Mesothelial cell of epicardium (in vitro differentiated cells): Measurements from ENCODE around the gene MLF2. TPM values are rescaled to one million over a fixed set of nuclear protein-coding genes. Genes with fewer than 3 reads are reported as not detected.
"Not testable (repeated sequence)": the region's sequence is repeated elsewhere in the genome, so short reads cannot be mapped to it uniquely, and the experiment has no call there.

Source experiments
- DNase-seq, 2 experiments: peaks; one replicate each; pipeline ENCODE4 v3.0.0; 2021; ENCODE audit warnings: low spot score in 2 of 2; ENCODE audit not compliant: unreplicated experiment in 2 of 2
- H3K27ac Mint-ChIP-seq: 2 replicates; pipeline ENCODE4 v1.8.0; 2021; ENCODE audit warnings: mixed read lengths
- H3K27me3 Mint-ChIP-seq: 2 replicates; pipeline ENCODE4 v1.8.0; 2021; ENCODE audit warnings: low read depth, mixed read lengths
- H3K36me3 Mint-ChIP-seq: 2 replicates; pipeline ENCODE4 v1.8.0; 2021; ENCODE audit warnings: mixed read lengths
- H3K4me1 Mint-ChIP-seq: 2 replicates; pipeline ENCODE4 v1.8.0; 2021; ENCODE audit warnings: mixed read lengths
- H3K4me3 Mint-ChIP-seq: 2 replicates; pipeline ENCODE4 v1.8.0; 2021; ENCODE audit warnings: mild to moderate bottlenecking, moderate library complexity, mixed read lengths
- H3K9me3 Mint-ChIP-seq: 2 replicates; pipeline ENCODE4 v1.8.0; 2021; ENCODE audit warnings: mixed read lengths
- total RNA-seq: library from RNA; stranded (reverse); gene quantifications from 3 replicates; pipeline ENCODE4 v1.2.1, GENCODE V29; 2021
- TF ChIP-seq, protein P1 (sequence below): fragments of 200-600 bp; sonication (generic); IDR thresholded peaks from one replicate; pipeline ENCODE4 v1.5.0; 2021; ENCODE audit warnings: antibody characterized with exemption; ENCODE audit not compliant: unreplicated experiment

MLF2 gene
- total RNA-seq, 1 donor from 2014 or later, result 203 TPM

DNA sequence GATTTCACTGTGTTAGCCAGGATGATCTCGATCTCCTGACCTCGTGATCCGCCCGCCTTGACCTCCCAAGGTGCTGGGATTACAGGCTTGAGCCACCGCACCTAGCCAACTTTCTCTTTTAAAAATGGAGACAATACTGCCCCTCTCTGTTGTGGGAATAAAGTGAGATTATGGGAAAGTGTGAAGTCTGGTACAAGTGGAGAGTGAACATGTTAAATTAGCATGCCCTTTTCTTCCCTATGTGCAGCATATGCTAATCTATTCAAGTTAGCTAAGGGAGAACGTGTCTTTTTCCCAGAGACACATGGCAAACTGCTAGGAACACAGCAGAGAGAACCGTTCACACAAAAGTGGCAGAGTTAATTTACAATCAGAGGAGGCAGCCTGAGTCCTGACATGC is 27.6 kb downstream of the MLF2 start:
- Mint-ChIP-seq H3K4me1 (peaks cover 17% of the 10 kb centered on the region), H3K27me3 (peaks cover 10% of the 10 kb centered on the region), H3K36me3 (peaks cover 15% of the 10 kb centered on the region), H3K27ac (no peak overlapping the region), H3K4me3 (peak overlapping the region; percentile 76), H3K9me3 (peaks cover 4% of the 10 kb centered on the region)
- TF ChIP-seq, protein P1, sequence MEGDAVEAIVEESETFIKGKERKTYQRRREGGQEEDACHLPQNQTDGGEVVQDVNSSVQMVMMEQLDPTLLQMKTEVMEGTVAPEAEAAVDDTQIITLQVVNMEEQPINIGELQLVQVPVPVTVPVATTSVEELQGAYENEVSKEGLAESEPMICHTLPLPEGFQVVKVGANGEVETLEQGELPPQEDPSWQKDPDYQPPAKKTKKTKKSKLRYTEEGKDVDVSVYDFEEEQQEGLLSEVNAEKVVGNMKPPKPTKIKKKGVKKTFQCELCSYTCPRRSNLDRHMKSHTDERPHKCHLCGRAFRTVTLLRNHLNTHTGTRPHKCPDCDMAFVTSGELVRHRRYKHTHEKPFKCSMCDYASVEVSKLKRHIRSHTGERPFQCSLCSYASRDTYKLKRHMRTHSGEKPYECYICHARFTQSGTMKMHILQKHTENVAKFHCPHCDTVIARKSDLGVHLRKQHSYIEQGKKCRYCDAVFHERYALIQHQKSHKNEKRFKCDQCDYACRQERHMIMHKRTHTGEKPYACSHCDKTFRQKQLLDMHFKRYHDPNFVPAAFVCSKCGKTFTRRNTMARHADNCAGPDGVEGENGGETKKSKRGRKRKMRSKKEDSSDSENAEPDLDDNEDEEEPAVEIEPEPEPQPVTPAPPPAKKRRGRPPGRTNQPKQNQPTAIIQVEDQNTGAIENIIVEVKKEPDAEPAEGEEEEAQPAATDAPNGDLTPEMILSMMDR, result no peak
- DNase-seq, result no peak

DNA sequence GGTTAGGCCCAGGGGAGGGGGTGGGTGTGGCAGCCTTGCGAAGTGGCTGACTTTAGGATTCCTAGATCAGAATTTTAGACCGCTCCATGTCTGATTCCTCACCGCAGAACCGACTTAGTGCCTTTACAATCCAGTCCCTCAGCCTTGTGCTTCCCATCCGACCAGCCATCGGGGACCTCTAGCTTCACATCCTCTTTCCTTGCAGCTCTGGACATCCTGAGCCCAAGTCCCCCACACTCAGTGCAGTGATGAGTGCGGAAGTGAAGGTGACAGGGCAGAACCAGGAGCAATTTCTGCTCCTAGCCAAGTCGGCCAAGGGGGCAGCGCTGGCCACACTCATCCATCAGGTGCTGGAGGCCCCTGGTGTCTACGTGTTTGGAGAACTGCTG is 28.5 kb downstream of the MLF2 start:
- Mint-ChIP-seq H3K9me3 (peaks cover 4% of the 10 kb centered on the region), H3K36me3 (peaks cover 5% of the 10 kb centered on the region), H3K27me3 (peaks cover 14% of the 10 kb centered on the region), H3K4me3 (peak overlapping the region; percentile 76), H3K27ac (peak overlapping the region; percentile 83), H3K4me1 (peaks cover 17% of the 10 kb centered on the region)
- TF ChIP-seq, protein P1, result no peak
- peak in 1 of 2 experiments; percentile 40 for DNase-seq

DNA sequence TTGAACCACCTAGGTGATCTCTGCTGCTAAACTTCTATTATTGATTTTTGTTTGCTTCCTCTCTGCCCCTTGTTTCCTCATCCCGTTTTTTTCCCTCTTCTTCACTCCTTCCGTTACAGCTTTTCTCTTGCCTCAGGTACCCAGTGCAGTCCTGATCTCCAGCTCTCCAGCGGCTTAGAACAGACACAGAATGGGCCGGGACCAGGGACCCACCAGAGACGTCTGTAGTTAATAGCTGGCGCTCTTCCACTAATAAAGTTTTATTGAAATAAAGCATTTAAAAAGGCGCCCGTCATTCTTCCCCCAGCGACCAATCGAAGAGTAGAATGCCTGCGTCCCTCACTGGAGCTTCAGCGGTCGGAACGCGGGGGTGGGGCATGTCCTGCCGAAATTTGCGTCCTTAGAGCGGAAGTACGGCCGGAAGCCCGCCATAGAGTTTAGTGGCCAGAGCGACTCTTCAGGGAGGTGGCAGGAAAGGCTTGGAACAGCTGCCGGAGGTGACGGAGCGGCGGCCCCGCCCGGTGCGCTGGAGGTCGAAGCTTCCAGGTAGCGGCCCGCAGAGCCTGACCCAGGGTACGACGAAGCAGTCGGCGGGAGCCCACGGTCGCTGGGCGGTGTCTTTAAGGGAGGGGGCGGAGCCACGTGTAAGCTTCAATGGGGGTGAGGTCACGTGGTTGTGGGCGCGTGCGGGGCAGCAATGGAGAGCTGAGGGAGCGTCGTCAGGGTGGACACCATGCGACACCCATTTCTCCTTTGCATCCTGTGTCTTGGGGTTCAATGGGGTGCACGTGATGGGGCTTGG is 29.1 kb downstream of the MLF2 start, which contains the start of gene COPS7A:
Gene COPS7A (plus strand): TSS at position 440 of the 802 bp plus-strand sequence. CDS start 611 bp downstream, outside the sequence.
- H3K27ac Mint-ChIP-seq, result peak within 1 kb of the TSS; percentile 83
- peak within 1 kb of the TSS; percentile 76 for H3K4me3 Mint-ChIP-seq
- peak; percentile 80 to 89 for DNase-seq
- peaks cover 17% of the 10 kb centered on the region for H3K27me3 Mint-ChIP-seq
- peaks cover 17% of the 10 kb centered on the region for H3K4me1 Mint-ChIP-seq
- TF ChIP-seq, protein P1, result no peak
- peaks cover 5% of the 10 kb centered on the region for H3K36me3 Mint-ChIP-seq
- peaks cover 4% of the 10 kb centered on the region for H3K9me3 Mint-ChIP-seq

DNA sequence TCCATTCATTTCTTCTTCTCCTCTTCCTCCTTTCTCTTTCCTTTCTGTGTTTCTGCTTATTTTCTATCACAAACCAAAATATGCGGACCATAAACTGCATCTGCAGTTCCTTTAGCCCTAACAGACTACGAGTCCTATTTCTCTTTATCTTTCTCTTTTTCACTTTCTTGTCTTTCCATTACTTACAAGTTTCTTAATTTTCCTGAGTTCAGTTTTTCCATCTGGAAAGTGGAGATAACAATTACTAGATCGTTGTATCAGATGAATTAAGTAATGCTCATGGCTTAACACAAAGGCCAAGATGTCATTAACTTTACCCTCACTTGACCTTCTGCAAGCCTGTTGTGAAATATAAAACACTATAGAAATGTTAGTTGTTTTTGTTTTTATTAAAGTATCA is 30.1 kb downstream of the MLF2 start:
- H3K4me1 Mint-ChIP-seq, result peaks cover 17% of the 10 kb centered on the region
- H3K9me3 Mint-ChIP-seq, result peaks cover 4% of the 10 kb centered on the region
- TF ChIP-seq, protein P1, result no peak
- peaks cover 17% of the 10 kb centered on the region for H3K27me3 Mint-ChIP-seq
- H3K27ac Mint-ChIP-seq, result peak overlapping the region; percentile 35
- DNase-seq, result no peak
- H3K36me3 Mint-ChIP-seq, result peaks cover 5% of the 10 kb centered on the region
- H3K4me3 Mint-ChIP-seq, result peak overlapping the region; percentile 20

DNA sequence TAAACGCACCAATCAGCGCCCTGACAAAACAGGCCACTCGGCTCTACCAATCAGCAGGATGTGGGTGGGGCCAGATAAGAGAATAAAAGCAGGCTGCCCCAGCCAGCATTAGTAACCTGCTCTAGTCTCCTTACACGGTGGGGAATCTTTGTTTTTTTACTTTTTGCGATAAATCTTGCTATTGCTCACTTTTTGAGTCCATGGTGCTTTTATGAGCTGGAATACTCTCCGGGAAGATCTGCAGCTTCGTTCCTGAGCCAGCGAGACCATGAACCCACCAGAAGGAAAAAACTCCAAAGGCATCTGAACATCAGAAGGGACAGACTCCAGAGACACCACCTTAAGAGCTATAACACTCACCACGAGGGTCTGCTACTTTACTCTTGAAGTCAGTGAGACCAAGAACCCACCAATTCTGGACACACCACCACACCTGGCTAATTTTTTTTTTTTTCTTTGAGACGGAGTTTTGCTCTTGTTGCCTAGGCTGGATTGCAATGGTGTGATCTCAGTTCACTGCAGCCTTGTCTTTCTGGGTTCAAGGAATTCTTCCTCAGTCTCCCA is 36.0 kb downstream of the MLF2 start:
- no peak for DNase-seq
- no peak overlapping the region for H3K4me3 Mint-ChIP-seq

DNA sequence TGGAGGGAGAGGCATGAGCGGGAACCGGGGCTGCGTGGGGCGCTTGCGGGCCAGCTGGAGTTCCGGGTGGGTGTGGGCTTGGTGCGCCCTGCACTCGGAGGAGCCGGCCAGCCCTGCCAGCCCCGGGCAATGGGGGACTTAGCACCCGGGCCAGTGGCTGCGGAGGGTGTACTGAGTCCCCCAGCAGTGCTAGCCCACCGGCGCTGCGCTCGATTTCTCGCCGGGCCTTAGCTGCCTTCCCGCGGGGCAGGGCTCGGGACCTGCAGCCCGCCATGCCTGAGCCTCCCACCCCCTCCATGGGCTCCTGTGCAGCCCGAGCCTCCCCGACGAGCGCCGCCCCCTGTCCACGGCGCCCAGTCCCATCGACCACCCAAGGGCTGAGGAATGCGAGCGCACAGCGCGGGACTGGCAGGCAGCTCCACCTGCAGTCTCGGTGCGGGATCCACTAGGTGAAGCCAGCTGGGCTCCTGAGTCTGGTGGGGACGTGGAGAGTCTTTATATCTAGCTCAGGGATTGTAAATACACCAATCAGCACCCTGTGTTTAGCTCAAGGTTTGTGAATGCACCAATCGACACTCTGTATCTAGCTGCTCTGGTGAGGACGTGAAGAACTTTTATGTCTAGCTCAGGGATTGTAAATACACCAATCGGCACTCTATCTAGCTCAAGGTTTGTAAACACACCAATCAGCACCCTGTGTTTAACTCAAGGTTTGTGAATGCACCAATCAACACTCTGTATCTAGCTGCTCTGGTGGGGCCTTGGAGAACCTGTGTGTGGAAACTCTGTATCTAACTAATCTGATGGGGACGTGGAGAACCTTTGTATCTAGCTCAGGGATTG is 36.7 kb downstream of the MLF2 start:
- not testable (repeated sequence) for H3K4me3 Mint-ChIP-seq

More for the DNA sequence above, 36.0 kb downstream of the MLF2 start:
- peaks cover 14% of the 10 kb centered on the region for H3K27me3 Mint-ChIP-seq
- H3K9me3 Mint-ChIP-seq, result peaks cover 6% of the 10 kb centered on the region
- no peak overlapping the region for H3K27ac Mint-ChIP-seq
- no peaks in the 10 kb centered on the region for H3K36me3 Mint-ChIP-seq
- TF ChIP-seq, protein P1, result no peak
- no peaks in the 10 kb centered on the region for H3K4me1 Mint-ChIP-seq

More for the DNA sequence above, 36.7 kb downstream of the MLF2 start:
- not testable (repeated sequence) for H3K27ac Mint-ChIP-seq, H3K9me3 Mint-ChIP-seq, DNase-seq, H3K36me3 Mint-ChIP-seq, H3K4me1 Mint-ChIP-seq
- H3K27me3 Mint-ChIP-seq, result peaks cover 11% of the 10 kb centered on the region
